ENCODE data around the gene ATP6V1E1.

Gene ATP6V1E1

DNA sequence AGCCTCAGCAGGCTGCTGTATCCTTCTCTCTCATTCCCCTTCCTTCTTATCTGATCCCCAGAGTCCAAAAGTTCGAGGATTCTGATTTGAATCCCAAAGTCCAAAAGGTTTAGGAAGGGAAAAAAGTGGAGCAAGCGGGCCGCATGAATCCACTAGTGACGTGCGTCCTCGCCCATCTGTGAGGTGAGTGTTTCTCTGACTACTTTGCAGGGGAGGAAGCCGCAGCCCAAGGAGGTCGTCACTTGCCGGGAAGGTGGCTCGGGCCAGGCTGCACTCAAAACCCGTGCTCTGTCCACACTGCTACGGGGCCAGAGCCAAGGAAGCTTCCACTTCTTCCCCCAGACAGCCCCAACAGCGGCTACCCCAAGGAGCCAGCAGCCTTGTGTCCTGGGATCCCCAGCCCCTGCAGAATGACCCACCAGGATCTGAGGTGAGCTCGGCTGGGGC lies 49.0 kb downstream of the ATP6V1E1 start:
- no peaks in the 10 kb centered on the region for H3K36me3 ChIP-seq (ENCODE audit: insufficient read depth)
- H2AFZ ChIP-seq (ENCODE audit: low read depth), result no peak overlapping the region
- H3K27ac ChIP-seq, result no peak overlapping the region
- H3K4me1 ChIP-seq (ENCODE audit: low read depth, poor library complexity, severe bottlenecking), result no peaks in the 10 kb centered on the region
- no peak for TF ChIP-seq CTCF (conservative IDR thresholded peaks at IDR 0.05; ENCODE audit: low read depth, low read length)
- no peaks in the 10 kb centered on the region for H3K79me2 ChIP-seq (ENCODE audit: insufficient read depth, low read depth)
- H3K4me2 ChIP-seq, result no peak overlapping the region
- H3K9ac ChIP-seq, result no peak overlapping the region
- H3K4me3 ChIP-seq (IDR thresholded peaks at IDR 0.05; ENCODE audit: insufficient read depth, low read depth, low read length), result no peak overlapping the region
- H3K27me3 ChIP-seq (ENCODE audit: insufficient read depth, low read depth), result no peaks in the 10 kb centered on the region
- H4K20me1 ChIP-seq (ENCODE audit: insufficient read depth), result no peaks in the 10 kb centered on the region

GRCh38 chr22:17578136-17578754 lies 50.3 kb downstream of the ATP6V1E1 start:
- H3K4me2 ChIP-seq, result no peak overlapping the region
- H3K27me3 ChIP-seq (ENCODE audit: insufficient read depth, low read depth), result no peaks in the 10 kb centered on the region
- H2AFZ ChIP-seq (ENCODE audit: low read depth), result no peak overlapping the region
- no peak for TF ChIP-seq CTCF (conservative IDR thresholded peaks at IDR 0.05; ENCODE audit: low read depth, low read length)
- H3K9ac ChIP-seq, result no peak overlapping the region
- H3K27ac ChIP-seq, result no peak overlapping the region
- no peak overlapping the region for H3K4me3 ChIP-seq (IDR thresholded peaks at IDR 0.05; ENCODE audit: insufficient read depth, low read depth, low read length)
- no peaks in the 10 kb centered on the region for H4K20me1 ChIP-seq (ENCODE audit: insufficient read depth)
- H3K4me1 ChIP-seq (ENCODE audit: low read depth, poor library complexity, severe bottlenecking), result no peaks in the 10 kb centered on the region
- no peaks in the 10 kb centered on the region for H3K36me3 ChIP-seq (ENCODE audit: insufficient read depth)
- no peaks in the 10 kb centered on the region for H3K79me2 ChIP-seq (ENCODE audit: insufficient read depth, low read depth)

DNA sequence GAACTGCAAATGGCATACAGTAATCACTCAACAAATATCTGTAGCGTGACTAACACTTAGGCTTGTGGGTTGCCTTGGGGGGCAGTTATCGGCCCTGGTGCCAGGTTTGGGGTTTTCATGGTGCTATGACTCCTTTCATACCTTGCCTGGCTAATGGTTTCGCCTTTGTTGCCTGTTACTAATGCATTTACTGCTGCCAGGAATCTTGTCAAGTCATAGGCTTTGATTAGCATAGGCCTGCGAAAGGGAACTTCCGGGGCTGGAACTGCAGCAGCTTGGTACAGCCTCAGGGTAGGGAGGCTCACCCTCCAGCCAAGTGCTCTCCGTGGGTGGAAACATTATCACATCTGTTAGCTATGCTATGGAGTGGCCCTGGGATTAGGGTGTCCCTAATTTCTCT lies 52.1 kb downstream of the ATP6V1E1 start:
- H3K27ac ChIP-seq, result no peak overlapping the region
- TF ChIP-seq CTCF (conservative IDR thresholded peaks at IDR 0.05; ENCODE audit: low read depth, low read length), result no peak

DNA sequence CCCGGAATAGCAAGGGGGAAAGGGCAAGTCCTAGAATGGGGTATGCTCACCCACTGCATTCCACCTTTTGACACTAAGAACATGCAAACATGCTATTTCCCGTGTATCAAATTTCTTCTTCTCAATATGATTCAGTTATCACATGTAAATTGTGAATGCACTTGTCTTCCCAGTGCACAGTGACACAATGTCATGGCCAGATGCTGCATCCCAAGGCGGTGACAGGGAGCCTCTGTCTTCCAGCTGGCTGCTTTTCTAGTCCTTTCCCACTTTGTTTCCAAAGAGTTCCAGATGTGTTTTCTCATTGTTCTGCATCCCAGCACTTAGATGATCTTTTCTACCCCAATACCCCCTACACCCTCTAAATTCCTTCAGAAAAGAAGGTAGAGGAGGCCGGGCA lies 52.9 kb downstream of the ATP6V1E1 start:
- TF ChIP-seq CTCF (conservative IDR thresholded peaks at IDR 0.05; ENCODE audit: low read depth, low read length), result no peak
- H3K4me2 ChIP-seq, result no peak overlapping the region
- H2AFZ ChIP-seq (ENCODE audit: low read depth), result no peak overlapping the region
- no peaks in the 10 kb centered on the region for H4K20me1 ChIP-seq (ENCODE audit: insufficient read depth)
- no peaks in the 10 kb centered on the region for H3K36me3 ChIP-seq (ENCODE audit: insufficient read depth)
- no peaks in the 10 kb centered on the region for H3K79me2 ChIP-seq (ENCODE audit: insufficient read depth, low read depth)
- no peaks in the 10 kb centered on the region for H3K27me3 ChIP-seq (ENCODE audit: insufficient read depth, low read depth)
- no peak overlapping the region for H3K27ac ChIP-seq
- no peaks in the 10 kb centered on the region for H3K4me1 ChIP-seq (ENCODE audit: low read depth, poor library complexity, severe bottlenecking)
- no peak overlapping the region for H3K9ac ChIP-seq
- no peak overlapping the region for H3K4me3 ChIP-seq (IDR thresholded peaks at IDR 0.05; ENCODE audit: insufficient read depth, low read depth, low read length)

More for the DNA sequence above, 52.1 kb downstream of the ATP6V1E1 start:
- H3K4me2 ChIP-seq, result no peak overlapping the region
- H3K36me3 ChIP-seq (ENCODE audit: insufficient read depth), result no peaks in the 10 kb centered on the region
- H3K79me2 ChIP-seq (ENCODE audit: insufficient read depth, low read depth), result no peaks in the 10 kb centered on the region
- H3K27me3 ChIP-seq (ENCODE audit: insufficient read depth, low read depth), result no peaks in the 10 kb centered on the region
- H3K9ac ChIP-seq, result no peak overlapping the region
- no peak overlapping the region for H3K4me3 ChIP-seq (IDR thresholded peaks at IDR 0.05; ENCODE audit: insufficient read depth, low read depth, low read length)
- H4K20me1 ChIP-seq (ENCODE audit: insufficient read depth), result no peaks in the 10 kb centered on the region
- H2AFZ ChIP-seq (ENCODE audit: low read depth), result no peak overlapping the region
- H3K4me1 ChIP-seq (ENCODE audit: low read depth, poor library complexity, severe bottlenecking), result no peaks in the 10 kb centered on the region

All from KMS-11 (cell line).